HG03175 (cell line): ENCODE results near the gene AJUBA.
"Not testable (repeated sequence)": the region's sequence is repeated elsewhere in the genome, so short reads cannot be mapped to it uniquely, and the experiment has no call there.

Experiments
- ATAC-seq: cut with Tn5 transposase; IDR thresholded peaks from one replicate; pipeline ENCODE4 v1.9.1; 2021; ENCODE audit warnings: mild to moderate bottlenecking, moderate library complexity; ENCODE audit not compliant: unreplicated experiment

The AJUBA gene

DNA sequence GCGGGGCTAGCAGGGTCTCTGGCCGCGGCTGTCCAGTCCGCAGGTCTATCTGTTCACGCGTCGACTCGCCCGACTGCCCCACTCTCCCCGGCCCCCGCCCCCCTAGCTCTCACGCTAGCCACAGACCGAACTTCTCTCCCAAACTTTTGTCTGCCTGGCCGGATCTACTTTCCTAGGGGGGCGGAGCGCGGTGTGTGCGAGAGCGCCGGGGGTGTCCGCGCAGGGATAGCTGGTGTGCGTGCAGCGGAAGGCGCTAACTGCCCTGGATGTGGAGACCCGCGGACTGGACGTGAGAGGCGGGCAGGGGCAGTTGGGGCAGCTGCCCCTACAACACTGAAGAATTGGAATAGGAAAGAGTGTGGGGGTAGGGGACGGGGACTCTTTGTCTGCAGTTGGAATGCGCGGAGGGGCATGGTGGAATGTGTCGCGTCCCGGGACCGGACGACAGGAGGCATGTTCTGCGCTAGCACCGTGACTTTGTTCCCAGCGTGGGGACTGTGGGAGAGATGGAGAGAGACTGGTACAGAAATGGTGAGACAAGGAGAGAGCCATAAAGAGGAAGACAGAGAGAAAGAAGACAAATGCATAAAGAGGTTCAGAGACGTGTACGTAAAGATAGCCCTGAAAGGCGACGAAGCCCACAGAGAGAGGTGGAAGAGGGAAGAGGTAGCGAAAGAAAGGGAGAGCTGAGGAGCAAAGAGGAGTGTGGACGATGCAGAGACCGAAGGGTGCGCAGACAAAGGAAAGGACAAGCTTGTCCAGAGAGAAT lies at the start of gene AJUBA:
Gene AJUBA, minus strand, starts transcription at position 75 of the 769 bp plus-strand sequence. CDS start 285 bp downstream, outside the sequence.
- ATAC-seq: no peak

DNA sequence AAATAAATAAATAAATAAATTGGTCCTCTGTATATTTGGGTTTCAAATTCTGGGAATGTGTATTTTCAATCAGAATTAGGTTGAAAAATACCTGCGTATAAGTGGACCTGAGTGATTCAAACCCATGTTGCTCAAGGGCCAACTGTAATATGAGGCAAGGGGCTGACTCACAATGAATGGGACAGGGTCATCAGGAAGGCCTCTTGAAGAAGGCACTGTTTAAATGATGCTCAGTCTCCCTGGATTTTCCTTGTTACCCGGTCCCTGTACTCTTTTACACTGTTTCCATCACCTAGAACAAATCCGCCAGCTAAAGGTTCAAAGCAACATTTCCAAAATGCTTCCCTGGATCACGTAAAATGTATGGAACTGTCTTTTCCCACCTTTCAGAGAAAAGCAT lies 48.6 kb upstream of the AJUBA start:
- no peak for ATAC-seq

DNA sequence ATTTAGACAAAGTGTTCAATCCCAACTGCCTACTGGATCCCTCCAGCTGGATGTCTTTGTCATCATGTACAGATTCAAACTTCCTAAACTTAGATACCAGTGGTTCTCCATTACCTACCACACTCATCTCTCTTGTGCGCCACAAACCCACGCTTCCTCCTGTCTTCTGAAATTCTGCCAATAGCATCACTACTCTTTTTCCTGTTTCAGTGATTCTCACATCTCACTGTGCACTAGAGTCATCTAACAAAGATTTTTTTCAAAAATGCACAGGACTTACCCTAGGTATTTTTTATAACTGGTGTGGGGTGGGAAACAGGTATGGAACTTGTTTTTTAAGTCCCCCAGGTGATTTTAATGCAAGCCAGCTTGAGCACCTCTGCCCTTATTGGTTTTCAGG lies 46.4 kb upstream of the AJUBA start:
- no peak for ATAC-seq

DNA sequence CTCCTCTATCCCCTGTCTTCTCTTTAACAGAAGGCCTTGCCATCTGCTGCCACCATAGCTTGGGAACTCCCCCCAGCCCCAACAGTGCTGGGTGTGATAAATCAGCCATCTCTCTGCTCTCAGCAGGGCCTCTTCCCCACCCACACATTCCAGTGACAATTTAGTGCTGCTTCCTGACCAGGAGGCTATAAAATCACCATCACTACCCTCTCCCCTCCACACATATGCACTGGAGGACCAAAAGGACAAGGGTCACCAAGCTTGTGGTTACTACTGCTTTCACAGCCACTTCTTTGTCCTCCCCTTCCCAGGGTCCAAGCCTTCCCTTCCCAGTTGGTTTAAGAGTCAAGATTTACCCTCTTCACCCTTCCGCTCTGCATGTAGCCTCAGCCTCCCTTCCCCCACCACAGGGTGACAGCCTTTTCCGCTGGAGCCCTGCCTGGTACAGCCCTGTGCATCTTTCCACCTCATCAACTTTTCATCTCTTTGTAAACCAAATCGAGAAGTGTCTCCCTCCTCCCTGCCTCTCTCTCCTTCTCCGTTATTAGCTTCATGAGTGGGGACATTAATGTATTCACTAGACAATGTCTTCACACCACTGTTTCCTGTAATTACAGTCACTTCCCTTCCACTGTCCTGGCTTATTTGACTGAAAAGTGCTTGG lies 42.9 kb upstream of the AJUBA start:
- ATAC-seq: no peak

DNA sequence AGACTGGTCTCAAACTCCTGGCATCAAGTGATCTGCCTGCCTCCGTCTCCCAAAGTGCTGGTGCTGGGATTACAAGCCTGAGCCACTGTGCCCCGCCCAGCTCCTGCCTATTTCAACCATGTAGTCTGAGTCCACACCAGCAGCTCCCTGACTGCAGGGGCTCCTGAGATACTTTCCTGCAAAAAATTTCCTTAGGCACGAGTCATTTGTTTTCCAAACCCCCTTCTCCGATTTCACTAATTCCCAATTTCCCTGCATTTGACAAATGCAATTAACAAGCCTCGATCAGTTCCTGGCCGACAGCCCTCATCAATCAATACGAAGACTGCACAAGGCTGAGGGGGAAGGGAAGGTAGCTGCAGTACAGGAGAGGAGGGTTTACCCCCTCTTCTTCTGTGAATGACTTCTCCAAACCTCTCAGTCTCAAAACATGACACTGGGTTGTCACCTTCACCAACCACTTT lies 42.3 kb upstream of the AJUBA start:
- no peak for ATAC-seq

DNA sequence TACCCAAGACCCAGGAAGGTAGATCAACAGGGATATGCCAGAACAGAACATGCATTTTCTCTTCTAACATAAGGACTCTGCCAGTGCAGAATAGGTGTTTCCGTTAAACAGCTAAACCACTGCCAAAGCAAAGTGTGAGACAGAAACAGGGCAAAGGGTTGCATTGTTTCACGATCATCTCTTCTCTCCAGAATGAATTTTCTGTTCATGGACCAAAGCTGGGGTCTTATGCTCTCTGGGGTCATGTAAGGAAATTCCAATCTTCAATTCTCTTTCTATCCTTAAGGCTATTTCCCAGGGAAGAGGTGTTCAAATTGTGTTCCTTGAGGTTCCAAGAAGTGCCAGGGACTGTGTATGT lies 41.4 kb upstream of the AJUBA start:
- no peak for ATAC-seq

DNA sequence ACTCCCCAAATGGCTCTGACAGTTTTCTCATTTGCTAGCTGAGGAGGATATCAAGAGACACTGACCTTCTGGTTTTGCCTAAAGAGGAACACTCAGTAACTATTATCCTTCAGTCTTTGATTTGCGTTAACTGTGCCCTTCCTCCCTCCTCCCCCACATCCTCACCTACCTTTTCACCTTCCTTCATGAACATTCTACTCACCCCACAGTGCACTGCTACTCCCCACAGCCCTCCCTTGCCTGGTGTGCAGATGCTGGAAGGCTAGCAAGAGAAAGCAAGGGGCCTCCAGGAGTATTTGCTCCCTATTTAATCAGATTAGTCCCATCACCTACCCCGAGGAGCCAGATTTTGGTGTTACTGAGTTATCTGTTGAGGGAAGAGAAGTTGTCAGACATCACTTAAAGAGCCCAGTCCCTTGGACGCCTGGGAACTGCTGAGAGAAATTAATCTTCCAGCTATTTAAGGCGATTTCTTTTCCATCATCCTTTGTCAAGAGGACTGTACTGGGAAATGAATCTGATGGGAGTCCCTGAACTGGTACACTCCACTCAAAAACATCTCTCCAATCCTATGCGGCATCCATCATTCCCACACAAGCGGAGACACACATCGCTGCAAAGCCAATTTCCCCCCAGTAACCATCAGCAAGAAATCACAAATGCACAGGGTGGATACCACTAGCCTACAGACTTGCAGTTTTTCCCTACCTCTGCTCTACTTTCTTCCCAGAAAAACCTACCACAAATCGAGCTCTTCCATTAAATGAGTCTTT lies 40.9 kb upstream of the AJUBA start:
- ATAC-seq: no peak

DNA sequence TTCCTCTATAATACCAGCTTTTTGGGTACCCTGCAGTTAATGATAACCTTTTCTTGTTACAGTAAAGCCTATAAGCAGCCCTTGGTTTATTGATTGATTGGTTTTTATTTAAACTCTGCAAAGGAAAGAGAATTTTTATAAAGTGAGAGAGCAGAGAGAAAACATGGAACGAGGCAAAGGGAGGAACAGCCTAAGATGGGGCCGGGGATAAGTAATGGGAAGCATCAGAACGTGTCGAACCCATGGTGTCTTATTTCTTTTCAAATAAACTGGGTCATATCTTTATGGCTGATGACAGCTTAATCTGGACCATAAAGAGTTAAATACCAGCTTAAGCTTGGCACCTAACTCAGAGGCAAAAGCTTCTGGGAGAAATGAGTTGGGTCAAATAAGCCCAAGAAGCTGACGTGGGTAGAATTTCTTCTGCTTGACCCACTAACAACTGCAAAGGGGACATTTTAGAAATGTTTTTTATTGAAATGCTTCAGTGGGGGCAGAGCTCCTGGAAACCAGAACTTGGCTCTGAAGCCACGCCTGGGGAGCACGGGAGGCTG lies 39.6 kb upstream of the AJUBA start:
- no peak for ATAC-seq

DNA sequence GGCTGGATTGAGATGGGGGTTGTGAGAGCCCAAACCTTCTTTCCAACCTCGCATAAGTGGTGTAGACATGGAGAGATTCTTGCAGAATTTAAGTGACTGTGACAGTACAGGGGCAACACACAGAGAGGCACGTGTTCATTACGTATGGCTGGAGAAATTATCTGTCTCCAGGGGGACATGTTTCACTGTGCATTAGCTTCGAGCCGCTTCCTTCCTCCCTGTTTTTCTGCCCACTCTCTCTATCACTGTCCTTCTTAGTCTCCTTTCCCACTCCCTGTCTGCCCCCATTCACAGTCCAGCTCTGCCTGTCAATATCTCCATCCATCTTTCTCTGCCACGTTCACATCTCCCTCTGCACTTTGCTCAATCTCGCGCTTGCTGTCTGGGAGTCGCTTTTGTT lies 39.1 kb upstream of the AJUBA start:
- ATAC-seq: no peak

DNA sequence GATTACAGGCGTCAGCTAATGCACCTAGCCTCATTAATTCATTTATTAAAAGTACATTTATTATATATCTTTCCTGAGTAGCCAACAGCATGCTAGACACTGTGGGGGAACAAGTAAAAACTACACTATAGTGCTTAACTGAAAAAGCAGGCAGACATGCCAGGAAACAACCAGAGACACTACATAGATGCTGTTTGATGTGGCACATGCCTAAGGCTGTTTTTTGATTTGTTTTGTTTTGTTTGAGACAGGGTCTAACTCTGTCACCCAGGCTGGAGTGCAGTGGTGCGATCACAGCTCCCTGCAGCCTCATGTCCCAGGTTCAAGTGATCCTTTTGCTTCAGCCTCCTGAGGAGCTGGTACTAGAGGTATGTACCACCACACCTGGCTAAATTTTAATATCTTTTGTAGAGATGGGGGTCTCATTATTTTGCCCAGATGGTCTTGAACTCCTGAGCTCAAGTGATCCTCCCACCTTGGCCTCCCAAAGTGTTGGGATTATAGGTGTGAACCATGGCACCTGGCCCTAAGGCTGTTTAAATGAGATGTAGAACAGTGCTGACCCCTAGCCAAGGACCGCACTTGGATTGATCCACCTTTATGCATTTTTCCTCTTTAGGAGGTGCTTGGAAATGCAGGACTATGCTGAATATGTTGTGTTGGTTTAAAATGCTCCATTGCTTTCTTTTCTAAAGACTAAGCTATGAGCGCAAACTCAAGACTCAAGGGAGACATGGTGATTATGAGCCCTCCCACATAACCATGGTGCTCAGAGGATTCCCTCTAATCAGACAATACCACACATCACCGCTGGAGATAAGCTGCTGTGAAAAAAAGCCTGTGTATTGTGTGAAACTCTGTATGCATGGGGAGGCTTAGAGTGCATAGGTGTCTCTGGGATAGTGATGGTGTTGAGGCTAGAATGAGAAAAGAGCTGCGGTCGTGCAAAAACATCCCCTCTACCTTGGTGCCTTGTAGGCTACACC lies 38.1 kb upstream of the AJUBA start:
- ATAC-seq: no peak

DNA sequence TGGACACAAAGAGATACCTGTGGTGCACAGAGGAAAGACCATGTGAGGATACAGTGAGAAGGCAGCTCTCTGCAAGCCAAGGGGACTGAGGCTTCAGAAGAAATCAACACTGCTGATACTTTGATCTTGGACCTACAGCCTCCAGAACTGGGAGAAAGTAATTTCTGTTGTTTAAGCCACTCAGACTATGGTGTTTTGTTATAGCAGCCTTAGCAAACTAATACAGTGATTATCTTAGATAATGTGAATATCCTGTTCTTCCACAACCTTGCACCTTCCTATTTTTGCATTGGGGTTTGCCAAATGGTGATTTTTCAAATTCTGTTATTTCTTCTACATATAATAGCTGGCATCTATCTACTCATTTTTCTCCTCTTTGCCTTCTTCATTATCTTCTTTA lies 35.8 kb upstream of the AJUBA start:
- ATAC-seq: no peak

DNA sequence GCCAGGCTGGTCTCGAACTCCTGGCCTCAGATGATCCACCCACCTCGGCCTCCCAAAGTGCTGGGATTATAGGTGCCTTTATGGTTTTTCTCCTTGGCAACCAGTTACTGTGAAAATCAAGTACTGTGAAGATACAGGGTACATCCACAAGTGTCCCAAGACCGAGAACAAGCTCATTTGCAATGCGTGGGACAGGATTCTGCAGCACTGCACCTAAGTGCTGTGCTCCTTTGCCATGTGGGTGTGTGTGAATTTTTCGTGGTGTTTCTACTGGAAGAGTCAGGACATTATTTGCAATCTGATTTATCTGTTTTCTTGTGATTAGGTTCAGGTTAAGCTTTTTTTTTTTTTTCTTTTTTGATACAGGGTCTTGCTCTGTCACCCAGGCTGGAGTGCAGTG lies 34.7 kb upstream of the AJUBA start:
- ATAC-seq: no peak

DNA sequence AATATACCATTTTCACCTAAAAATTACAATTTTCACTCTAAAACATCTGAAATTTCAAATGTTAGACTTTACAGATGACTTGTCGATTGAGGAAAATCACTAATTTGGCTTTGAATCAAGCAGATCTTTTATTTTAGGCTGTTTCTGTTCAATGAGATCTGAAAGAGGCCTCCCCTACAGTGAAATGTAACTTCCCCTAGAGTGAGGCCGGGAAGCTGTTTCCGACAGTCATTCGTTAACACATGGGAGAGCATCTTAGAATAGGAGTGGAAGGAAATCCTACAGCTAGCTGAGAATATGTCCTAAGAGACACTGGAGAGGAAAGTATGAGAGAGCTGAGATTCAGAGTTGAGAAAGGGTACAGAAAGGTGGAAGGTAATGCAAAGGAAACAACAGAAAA lies 33.3 kb upstream of the AJUBA start:
- ATAC-seq: no peak

DNA sequence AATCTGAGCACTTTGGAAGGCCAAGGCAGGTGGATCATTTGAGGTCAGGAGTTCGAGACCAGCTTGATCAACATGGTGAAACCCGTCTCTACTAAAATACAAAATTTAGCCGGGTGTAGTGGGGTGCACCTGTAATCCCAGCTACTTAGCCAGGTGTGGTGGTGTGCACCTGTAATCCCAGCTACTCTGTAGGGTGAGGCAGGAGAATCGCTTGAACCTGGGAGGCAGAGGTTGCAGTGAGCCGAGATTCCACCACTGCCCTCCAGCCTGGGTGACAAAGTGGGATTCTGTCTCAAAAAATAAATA lies 31.4 kb upstream of the AJUBA start:
- ATAC-seq: not testable (repeated sequence)

DNA sequence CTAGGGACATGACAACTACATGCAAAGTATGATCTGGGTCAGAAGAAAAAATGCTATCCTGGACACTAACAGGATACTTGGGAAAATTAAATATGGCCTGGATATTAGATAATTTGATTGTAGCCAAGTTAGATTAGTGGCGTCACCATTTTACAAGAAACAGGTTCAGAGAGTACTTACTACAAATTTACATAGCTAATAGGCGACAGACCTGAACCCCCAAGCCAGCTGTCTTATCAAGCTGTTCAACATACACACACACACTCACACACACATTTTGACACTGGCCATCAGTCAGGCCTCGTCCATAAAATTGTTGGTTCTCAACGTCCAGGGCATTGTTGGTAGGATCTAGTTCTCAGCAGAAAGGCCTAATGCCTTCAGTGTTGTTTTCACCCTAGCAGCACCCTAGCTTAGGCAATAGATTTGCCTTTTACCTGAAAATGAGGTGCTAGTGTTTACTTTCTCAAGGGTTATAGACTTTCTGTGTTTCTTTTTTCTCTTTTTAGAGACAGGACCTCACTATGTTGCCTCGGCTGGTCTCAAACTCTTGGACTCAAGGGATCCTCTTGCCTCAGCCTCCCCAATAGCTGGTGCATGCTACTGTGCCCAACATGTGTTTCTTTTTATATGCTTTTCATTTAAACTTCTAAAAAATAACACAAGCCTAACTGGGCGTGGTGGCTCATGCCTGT lies 30.9 kb upstream of the AJUBA start:
- no peak for ATAC-seq

DNA sequence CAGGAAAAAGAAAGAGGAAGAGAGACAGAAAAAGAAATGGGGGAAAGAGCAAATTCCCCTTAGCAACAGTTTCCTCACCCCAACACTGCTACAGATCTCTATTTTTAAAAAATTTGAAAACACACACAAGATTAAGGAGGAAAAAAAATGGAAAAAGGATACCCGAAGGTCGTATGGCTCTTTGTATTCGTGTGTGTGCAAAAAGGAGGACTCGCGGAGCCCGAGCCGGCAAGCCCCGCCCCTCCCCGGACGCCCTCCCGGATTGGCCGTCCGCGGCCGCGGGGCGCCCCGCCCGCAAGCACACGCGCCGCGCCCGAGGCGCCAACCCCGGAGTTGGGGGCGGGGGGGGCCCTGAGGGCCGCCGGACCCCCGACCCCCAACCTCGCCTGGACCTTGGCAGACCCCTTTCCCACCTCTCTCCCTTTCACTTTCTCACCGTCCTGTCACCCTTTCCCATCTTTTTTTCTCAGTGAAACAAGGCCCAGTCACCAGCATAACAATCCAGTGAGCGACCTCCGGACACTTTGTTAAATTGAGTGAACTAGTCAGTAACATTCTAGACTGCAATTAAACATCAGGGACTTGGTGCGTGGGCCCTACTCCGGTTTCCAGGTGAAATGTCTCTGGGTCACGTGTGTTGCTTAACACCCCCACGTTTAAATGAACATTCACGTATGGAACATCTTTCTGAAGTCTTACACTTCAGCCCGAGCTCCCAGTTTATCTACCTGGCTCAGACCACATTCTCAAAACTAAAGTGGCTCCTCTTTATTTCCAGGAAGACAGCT lies 27.8 kb upstream of the AJUBA start, which contains the start of gene C14orf93:
Gene C14orf93, minus strand, starts transcription at position 205 of the 788 bp plus-strand sequence. CDS start 11,120 bp downstream, outside the sequence.
- ATAC-seq: peak; percentile 35

DNA sequence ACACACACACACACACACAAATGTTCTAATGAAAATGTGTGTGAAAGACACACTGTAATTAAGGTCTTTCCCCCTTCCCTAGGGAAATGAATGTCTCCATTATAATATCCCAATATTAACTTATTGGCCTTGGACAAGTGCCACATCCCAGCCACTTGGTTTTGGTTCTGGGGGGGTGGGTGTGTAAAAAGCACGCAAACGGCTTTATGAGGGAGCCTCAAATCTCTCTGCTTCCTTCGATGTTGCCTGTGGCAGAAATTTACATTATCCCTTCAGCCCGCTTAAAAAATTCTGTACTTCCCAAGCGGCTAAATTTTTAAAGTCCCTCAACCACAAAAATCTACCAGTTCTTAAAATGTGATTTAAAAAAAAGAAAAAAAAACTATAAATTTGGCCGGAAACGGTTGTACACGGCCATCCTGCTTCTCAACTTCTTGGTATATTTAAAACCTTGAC lies 27.2 kb upstream of the AJUBA start:
- ATAC-seq: no peak

DNA sequence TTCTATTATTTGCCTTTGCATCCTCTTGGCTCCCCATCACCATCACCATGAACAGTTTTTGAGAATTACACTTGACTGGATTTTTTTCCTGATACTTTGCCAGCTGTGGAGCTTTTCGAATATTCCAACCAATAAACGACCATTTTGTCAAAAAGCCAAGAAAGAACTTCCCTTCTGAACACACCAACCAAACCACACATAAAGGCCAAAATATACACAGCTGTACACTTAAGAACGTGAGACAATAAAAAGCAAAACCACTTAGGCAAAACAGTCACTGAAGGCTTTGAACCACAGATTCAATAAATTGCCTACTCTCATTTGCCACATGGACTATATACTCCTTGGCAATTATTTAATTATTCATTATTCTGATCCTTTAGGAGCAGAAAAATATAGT lies 26.5 kb upstream of the AJUBA start:
- no peak for ATAC-seq
